ENCODE data around the gene AUH.

The AUH gene
- long read RNA-seq, transcript AUH-202 (10 exons, 1,577 nt) = major isoform, 17 of 62 reads
- long read RNA-seq, partial matches to known transcripts = 5 of 62 reads
- long read RNA-seq, other reads (novel, unspliced or antisense) = 38 of 62 reads

- Histone ChIP-seq H3K4me3 (replicated peaks; ENCODE audit: insufficient read depth, low read length) (peak within 1 kb of the TSS; percentile 99), H3K27ac (replicated peaks) (peak within 1 kb of the TSS; percentile 83), H3K27me3 (ENCODE audit: insufficient read depth, poor library complexity, severe bottlenecking) (no peaks in the 10 kb centered on the region)
- peak; percentile 55 to 75 for DNase-seq (ENCODE audit: low read depth in 1 of 2, low spot score in 1 of 2)
- TF ChIP-seq POLR2AphosphoS5 (IDR thresholded peaks at IDR 0.05; ENCODE audit: low read depth) (peak; percentile 50; the same call in 1 of the 2 replicates), REST (IDR thresholded peaks at IDR 0.05; ENCODE audit: insufficient replicate concordance, low read depth) (peak; percentile 44), GABPA (IDR thresholded peaks at IDR 0.05; ENCODE audit: low read depth) (no peak)
Observed at GRCh38 chr9:91361291-91362050, at the start of gene AUH. TSS of gene AUH (minus strand) at chr9:91361918. CDS start at chr9:91361889, 29 bp downstream.

GRCh38 chr9:91411096-91411771 is 49.5 kb upstream of the AUH start:
- H3K27me3 ChIP-seq (ENCODE audit: insufficient read depth, poor library complexity, severe bottlenecking) = no peaks in the 10 kb centered on the region
- H3K27ac ChIP-seq (replicated peaks) = peak overlapping the region; percentile 57
- no peak for TF ChIP-seq REST (IDR thresholded peaks at IDR 0.05; ENCODE audit: insufficient replicate concordance, low read depth)
- TF ChIP-seq POLR2AphosphoS5 (IDR thresholded peaks at IDR 0.05; ENCODE audit: low read depth) = peak; percentile 41; the same call in 1 of the 2 replicates
- TF ChIP-seq SPI1 (IDR thresholded peaks at IDR 0.05; ENCODE audit: borderline replicate concordance, low read depth) = peak; percentile 40; the same call in 1 of the 2 replicates
- DNase-seq (ENCODE audit: low read depth in 1 of 2, low spot score in 1 of 2) = peak in 1 of 2 experiments; percentile 67
- H3K4me3 ChIP-seq (replicated peaks; ENCODE audit: insufficient read depth, low read length) = no peak overlapping the region

DNA sequence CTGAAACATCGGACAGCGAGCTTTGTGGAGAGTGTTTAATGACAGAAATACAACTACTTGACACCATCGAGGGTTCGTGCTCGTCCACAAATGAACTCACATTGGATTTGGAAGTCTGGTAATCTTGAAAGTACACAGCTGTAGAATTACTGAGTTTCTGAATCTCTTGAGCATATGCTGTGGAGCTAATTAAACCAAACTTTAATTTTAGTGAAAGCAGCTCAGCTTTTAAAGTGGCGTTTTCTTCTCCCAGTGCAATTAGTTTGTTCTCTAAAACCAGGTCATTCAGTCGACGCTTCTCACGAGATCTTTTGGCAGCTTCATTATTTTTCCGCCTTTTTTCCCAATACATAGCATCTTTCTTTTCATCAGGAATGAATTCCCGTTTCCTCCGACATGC is 48.4 kb upstream of the AUH start:
- Histone ChIP-seq H3K27ac (replicated peaks) (no peak overlapping the region; the same call in 1 of the 2 replicates), H3K4me3 (replicated peaks; ENCODE audit: insufficient read depth, low read length) (no peak overlapping the region), H3K27me3 (ENCODE audit: insufficient read depth, poor library complexity, severe bottlenecking) (no peaks in the 10 kb centered on the region)
- TF ChIP-seq CTCF (IDR thresholded peaks at IDR 0.05; ENCODE audit: insufficient read depth, low read length) = no peak
- TF ChIP-seq GABPA (IDR thresholded peaks at IDR 0.05; ENCODE audit: low read depth) = no peak
- DNase-seq (ENCODE audit: low read depth in 1 of 2, low spot score in 1 of 2) = no peak

DNA sequence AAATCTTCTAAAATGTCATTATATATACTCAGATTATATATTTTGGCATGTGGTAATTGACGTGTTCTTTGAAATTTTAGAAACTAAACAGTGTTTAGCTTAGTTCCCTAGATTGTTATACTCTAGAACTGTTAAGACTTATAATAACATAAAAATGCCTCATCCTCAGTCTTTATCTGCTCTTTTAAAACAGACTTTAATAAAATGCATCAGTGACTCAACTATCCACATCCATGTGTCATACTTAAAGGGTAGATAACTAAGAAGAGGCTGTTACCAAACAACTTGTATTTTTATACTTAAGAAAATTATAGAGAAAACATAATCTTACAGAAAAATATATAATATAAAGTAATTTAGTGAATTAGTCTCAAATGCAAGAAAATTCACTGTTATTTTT is 46.8 kb upstream of the AUH start:
- Histone ChIP-seq H3K27ac (replicated peaks) (no peak overlapping the region), H3K4me3 (replicated peaks; ENCODE audit: insufficient read depth, low read length) (no peak overlapping the region), H3K27me3 (ENCODE audit: insufficient read depth, poor library complexity, severe bottlenecking) (no peaks in the 10 kb centered on the region)
- no peak for TF ChIP-seq GABPA (IDR thresholded peaks at IDR 0.05; ENCODE audit: low read depth)
- TF ChIP-seq POLR2AphosphoS5 (IDR thresholded peaks at IDR 0.05; ENCODE audit: low read depth) = no peak
- TF ChIP-seq CTCF (IDR thresholded peaks at IDR 0.05; ENCODE audit: insufficient read depth, low read length) = no peak
- no peak for TF ChIP-seq REST (IDR thresholded peaks at IDR 0.05; ENCODE audit: insufficient replicate concordance, low read depth)
- TF ChIP-seq SPI1 (IDR thresholded peaks at IDR 0.05; ENCODE audit: borderline replicate concordance, low read depth) = no peak
- no peak for DNase-seq (ENCODE audit: low read depth in 1 of 2, low spot score in 1 of 2)
